Measurements from ENCODE around the gene TRPC4.

DNA sequence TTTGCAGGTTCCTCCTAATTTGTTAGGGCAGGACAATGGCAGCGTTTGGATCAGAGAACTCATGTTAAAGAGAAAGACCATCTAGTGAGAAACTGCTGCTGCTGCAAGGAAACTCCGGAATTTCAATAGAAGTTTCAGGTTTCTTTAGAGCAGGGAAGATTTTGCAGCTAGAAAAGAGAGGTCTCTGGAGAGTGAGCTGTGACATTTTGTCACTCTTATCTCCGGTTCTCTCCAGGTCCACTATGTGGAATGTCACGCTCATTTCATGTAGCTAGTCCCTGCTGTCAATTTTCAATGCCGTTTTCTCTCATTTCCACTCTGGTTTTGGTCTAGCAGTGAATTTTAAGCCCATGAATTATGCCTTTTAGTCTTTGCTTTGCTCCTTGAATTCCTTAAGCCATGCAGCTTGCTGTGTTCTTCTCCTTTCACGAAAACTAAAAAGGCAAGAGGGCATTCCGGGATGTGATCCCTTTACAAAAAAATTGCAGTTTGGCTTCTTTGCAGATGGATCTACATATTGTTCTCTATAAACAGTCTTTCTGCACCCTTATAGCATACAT lies 224.3 kb downstream of the TRPC4 start:
- TF ChIP-seq EZH2phosphoT487 (IDR thresholded peaks at IDR 0.05; ENCODE audit: borderline replicate concordance), result no peak
- TF ChIP-seq, protein P1, sequence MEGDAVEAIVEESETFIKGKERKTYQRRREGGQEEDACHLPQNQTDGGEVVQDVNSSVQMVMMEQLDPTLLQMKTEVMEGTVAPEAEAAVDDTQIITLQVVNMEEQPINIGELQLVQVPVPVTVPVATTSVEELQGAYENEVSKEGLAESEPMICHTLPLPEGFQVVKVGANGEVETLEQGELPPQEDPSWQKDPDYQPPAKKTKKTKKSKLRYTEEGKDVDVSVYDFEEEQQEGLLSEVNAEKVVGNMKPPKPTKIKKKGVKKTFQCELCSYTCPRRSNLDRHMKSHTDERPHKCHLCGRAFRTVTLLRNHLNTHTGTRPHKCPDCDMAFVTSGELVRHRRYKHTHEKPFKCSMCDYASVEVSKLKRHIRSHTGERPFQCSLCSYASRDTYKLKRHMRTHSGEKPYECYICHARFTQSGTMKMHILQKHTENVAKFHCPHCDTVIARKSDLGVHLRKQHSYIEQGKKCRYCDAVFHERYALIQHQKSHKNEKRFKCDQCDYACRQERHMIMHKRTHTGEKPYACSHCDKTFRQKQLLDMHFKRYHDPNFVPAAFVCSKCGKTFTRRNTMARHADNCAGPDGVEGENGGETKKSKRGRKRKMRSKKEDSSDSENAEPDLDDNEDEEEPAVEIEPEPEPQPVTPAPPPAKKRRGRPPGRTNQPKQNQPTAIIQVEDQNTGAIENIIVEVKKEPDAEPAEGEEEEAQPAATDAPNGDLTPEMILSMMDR (conservative IDR thresholded peaks at IDR 0.05; ENCODE audit: low read length), result no peak
